Measurements from ENCODE around the gene FHOD1.
A peak's percentile ranks its signal among the peaks of the same experiment; 100 is the strongest.

Gene FHOD1

DNA sequence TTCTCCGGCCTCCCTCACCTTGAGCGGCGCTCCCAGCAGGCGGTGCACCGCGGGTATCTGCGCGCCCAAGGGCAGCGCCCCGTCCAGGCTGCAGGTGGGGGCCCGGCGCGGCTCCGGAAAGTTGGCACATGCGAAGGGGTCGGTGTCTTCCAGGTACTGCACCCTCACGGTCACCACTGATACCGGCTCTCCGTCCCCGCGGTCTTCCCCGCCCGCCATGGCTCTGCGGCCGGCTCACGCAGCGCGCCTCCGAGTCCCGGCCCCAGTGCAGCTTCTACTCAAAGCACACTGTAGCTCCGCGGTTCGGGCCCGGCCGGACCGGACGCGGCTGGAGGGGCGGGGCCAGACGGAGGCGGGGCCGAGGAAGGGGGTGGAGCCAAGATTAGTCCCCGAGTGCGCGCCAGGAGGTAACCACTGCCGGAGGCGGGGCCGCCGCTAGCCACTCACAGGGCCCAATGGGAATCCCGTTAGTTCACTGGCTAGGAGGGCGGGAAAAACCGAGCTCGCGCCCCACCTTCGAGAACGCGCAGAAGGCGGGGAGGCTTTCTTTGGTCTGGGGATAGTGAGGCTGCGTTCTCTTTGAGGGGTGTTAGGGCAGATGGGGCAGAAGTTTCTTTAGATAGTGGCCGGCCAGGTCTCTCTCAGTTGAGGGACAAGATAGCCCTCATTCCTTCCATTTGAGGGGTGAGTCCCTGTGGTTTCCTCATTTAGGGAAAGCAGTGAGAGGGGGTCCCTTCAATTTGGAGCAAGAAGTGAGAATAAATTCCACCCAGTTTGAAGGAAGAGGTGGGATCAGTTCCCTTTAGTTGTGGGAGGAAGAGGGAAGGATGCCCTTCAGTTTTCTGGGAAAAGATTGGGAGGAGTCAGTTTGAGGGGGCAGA is at the start of gene FHOD1:
FHOD1 (minus strand) TSS at position 290 of the 881 bp plus-strand sequence; CDS start at position 219, 71 bp downstream.
- DNase-seq: peak; percentile 97

DNA sequence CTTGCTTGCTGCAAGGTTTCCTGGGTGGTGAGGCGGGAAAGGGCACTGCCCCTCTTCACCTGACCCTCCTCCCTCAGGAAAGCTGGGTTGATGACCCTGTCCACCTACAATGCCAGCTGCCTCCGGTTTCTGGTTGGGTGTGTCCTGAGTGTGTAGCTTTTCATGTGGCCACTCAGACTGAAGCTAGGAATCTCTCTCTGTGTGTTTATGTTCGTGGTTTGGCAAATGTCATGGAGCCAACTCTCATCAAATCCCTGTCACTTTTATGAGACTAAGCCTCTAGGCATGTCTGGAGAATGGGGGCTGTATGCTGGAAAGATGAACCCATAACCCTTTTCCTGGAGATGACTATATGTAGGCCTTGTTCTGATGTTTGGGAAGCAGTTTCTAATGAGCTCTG is 49.1 kb upstream of the FHOD1 start:
- no peak for DNase-seq

DNA sequence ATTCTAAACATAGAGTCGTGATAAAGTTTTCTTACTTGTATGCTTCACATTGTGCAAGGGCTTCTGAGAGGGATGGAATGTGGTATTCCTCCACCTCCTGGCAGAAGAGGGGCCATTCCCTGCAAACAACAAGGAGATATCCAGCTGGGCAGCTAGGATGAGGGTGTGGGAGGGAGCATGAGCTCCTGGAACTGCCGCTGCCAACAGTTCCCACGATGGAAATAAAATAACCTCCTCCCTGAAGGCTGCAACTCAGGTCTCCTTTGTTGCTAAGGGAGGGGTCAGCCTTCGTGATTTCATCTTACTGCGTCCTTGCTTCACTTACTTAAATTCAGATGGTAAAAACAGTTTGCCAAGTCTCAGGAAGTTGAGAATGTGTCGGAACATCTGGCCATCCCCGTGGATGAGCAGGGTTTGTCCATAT is 47.7 kb upstream of the FHOD1 start:
- DNase-seq: no peak

DNA sequence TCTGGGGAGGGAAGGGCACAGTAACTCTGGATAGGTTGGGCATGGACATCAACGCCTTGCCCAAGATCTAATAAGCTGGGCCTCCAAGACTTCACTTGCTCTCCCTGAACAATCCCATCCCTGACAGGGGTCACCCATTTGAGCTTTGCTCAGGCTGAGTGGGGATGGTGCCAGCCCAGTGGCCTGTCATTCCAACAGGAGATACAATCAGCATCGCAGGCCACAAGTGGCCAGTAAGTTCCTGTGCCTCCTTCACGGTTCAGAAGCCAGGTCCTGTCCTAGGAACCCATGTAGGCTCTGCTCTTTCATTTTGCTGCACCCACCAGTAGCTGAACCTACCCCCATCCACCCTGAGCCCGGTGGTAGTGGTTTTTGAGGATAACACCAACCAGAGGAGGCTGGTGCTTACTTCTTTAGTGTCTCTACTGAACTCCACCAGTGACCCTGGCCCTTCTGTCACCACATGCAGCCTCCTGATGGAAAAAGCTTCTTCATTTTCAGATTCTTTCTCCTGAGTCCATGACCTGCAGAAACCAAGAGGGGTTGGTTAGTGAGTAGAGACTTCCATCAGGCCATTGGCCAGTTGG is 47.0 kb upstream of the FHOD1 start:
- no peak for DNase-seq

DNA sequence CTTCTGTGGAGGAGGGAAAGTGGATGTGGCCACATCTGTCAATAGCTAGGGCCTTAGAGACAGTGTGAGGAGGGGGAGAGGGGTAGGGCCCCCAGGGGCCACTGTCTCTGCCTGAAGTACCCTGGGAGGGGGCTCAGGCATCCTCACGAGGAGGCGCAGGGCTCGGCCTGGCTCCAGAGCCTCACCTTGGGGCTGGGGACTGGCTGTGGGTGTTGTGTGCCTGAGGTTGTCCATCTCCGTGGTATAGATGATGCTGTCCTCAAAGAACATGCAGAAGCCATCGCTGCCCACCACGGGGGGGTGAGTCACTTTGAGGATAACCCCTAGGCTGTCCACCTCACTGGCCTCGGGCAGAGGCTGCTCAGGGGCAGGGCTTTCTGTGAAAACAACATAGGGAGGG is 44.2 kb upstream of the FHOD1 start:
- no peak for DNase-seq

DNA sequence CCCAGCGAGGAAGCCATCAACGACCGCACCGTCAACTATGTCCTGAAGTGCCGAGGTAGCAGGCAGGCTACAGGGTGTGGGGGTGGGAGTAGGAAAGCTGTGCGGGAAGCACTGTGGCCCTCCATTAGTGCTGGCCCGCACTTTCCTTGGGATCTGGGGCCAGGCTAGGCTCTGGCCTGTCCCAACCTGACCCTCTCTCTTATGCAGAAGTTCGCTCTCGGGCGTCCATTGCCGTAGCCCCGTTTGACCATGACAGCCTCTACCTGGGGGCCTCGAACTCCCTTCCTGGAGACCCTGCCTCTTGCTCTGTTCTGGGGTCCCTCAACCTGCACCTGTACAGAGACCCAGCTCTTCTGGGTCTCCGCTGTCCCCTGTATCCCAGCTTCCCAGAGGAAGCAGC is 40.7 kb upstream of the FHOD1 start:
- DNase-seq: no peak

DNA sequence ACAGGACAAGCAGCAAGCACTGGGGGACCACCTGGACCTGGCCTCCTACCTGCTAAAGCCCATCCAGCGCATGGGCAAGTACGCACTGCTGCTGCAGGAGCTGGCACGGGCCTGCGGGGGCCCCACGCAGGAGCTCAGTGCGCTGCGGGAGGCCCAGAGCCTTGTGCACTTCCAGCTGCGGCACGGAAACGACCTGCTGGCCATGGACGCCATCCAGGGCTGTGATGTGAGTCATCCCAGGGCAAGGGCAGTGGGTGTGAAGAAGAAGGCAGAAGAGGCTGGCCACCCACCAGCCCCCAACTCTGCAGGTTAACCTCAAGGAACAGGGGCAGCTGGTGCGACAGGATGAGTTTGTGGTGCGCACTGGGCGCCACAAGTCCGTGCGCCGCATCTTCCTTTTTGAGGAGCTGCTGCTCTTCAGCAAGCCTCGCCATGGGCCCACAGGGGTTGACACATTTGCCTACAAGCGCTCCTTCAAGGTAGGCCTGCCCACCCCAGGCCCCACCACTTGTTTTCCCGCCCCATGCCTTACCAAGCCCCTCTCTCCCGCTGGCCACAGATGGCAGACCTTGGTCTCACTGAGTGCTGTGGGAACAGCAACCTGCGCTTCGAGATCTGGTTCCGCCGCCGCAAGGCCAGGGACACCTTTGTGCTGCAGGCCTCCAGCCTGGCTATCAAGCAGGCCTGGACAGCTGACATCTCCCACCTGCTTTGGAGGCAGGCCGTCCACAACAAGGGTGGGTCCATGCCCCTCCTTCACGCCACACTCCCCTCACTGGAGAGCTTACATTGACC is 39.4 kb upstream of the FHOD1 start:
- no peak for DNase-seq

DNA sequence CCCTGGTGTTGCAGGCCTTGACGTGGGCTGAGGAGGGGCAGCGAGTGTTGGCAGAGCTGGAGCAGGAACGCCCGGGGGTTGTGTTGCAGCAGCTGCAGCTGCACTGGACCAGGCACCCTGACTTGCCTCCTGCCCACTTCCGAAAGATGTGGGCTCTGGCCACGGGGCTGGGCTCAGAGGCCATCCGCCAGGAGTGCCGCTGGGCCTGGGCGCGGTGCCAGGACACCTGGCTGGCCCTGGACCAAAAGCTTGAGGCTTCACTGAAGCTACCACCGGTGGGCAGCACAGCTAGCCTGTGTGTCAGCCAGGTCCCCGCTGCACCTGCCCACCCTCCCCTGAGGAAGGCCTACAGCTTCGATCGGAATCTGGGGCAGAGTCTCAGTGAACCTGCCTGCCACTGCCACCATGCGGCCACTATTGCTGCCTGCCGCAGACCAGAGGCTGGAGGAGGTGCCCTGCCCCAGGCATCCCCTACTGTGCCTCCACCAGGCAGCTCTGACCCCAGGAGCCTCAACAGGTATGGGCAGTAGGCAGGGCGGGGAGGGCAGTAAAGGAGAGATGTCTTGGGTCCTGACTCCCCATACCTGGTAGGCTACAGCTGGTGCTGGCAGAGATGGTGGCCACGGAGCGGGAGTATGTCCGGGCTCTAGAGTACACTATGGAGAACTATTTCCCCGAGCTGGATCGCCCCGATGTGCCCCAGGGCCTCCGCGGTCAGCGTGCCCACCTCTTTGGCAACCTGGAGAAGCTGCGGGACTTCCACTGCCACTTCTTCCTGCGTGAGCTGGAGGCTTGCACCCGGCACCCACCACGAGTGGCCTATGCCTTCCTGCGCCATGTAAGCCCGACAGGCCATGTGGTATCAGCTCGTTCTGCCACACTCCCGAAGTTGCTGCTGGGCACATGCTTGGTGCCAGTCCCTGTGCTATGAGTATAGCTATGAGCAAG is 37.7 kb upstream of the FHOD1 start:
- no peak for DNase-seq

DNA sequence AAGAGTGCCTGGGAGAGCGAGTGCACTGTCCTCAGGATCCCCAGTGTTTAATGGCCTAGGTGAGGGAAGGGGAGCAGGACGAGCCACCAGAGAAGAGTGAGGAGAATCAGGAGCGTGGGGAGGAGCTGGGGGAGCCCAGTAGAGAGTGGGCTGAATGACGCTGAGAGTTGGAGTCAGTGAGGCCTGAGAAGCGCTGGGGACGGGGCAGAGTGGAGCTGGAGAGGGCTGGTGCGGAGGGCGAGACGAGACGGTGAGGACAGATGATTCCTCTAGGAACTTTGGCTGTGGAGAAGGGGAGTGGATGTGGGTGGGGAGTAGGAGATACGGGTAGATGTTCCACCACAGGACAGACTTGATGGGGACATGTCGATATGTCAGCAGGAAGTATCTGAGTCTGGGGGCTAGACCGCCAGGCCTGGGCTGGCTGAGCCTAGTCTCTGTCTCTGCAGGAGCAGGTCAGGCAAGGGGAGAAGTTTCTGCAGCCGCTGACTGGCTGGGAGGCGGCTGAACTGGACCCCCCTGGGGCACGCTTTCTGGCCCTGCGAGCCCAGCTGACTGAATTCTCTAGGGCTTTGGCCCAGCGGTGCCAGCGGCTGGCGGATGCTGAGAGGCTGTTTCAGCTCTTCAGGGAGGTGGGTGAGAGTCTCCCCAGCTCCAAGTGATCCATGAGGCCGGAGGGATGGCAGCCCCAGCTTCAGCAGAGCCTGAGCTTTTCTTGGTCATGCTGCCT is 36.7 kb upstream of the FHOD1 start:
- no peak for DNase-seq

DNA sequence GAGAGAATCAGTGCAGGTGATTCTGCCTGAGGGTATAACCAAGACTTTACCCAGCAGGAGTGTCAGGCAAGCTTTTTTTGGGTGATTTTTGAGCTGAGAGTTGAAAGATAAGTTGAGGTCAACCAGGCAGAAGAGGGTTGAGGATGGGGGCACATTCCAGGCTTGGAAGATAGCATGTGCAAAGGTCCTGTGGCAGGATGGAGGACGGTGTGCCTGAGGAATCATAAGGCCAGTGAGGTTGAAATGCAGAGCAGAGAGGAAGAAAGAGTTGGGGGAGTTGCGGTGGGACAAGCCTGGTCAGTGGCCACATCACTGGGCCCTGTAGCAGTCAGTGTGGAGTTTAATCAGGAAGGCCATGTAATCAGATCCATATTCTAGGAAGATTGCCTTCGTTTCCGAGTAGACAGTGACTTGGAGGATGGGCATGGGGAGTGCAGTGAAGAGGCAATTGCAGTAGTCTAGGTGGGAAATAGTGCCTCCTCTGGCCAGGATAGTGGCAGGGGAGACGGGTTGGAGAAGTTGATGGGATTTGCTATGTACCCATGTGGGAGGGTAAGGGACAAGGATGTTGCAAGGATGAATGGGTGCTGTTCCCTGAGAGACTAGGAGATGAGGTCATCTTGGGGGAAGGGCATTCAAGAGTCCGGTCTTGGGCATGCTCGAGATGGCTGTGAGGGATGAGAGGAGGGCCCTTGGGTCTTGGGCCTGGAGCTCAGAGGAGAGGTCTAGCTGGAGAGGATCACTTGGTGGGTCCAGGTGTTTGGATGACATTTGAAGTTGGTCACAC is 36.0 kb upstream of the FHOD1 start:
- DNase-seq: no peak

DNA sequence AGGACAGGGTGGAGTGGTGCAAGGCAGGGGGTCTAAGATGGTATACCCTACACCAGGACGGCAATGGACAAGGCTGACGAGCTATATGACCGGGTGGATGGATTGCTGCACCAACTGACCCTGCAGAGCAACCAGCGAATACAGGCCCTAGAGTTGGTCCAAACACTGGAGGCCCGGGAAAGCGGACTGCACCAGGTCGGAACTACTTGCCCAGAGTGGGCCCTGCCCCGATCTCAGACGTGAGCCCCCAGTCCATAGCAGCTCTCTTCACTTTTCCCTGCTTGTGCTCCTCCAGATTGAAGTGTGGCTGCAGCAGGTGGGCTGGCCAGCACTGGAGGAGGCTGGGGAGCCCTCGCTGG is 35.1 kb upstream of the FHOD1 start:
- DNase-seq: no peak

DNA sequence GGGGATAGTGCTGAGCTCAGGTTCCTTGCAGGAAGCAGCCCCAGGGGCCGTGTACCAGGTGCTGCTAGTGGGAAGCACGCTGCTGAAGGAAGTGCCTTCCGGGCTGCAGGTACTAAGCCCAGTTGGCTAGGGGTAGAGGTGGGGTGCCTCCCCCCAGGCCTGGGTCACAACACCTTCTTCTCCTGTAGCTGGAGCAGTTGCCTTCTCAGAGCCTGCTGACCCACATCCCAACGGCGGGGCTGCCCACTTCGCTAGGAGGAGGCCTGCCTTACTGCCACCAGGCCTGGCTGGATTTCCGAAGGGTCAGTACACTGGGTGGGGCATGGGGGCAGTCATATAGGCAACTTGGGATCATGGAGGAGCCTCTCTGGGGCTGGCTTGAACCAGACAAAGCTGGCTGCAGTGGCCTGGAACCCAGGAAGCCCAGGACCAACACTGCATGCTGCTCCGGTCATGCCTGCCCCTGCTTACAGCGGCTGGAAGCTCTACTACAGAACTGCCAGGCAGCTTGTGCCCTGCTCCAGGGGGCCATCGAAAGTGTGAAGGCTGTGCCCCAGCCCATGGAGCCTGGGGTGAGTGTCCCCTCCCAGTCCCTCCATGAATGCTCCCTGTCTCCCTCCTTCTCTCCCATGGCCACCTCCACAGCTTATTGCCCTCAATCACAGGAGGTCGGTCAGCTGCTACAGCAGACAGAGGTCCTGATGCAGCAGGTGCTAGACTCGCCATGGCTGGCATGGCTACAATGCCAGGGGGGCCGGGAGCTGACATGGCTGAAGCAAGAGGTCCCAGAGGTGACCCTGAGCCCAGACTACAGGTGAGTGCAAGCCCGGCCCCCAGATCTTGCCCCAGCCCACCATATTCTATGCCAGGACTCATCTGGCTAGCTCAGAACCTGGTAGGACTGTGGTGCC is 34.5 kb upstream of the FHOD1 start:
- DNase-seq: no peak

DNA sequence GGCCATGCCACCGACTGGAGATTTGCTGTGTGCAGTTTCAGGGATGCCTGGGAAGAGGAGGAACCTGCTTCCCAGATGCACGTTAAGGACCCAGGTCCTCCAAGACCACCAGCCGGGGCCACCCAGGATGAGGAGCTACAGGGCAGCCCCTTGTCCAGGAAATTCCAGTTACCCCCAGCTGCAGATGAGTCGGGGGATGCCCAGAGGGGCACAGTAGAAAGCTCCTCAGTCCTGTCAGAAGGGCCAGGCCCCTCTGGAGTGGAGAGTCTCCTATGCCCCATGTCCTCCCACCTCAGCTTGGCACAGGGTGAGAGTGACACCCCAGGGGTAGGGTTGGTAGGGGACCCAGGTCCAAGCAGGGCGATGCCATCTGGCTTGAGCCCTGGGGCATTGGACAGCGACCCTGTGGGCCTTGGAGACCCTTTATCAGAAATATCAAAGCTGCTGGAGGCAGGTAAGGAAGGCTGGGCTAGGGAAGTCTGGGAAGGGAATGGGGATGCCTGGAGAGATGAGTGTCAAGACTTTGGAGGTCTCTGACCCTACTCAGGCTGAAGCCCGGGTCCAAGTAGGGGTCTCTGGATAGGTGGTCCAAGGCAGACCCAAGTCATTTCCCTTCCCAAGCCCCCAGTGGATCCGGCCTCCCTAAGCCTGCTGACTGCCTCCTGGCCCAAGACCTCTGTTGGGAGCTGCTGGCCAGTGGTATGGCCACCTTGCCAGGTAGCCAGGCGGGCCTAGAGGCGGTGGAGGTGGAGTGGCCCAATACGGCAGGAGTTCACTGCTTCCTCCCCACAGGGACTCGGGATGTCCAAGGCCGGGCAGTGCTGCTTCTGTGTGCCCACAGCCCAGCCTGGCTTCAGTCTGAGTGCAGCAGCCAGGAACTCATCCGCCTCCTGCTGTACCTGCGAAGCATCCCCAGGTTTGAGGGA is 33.1 kb upstream of the FHOD1 start:
- no peak for DNase-seq

DNA sequence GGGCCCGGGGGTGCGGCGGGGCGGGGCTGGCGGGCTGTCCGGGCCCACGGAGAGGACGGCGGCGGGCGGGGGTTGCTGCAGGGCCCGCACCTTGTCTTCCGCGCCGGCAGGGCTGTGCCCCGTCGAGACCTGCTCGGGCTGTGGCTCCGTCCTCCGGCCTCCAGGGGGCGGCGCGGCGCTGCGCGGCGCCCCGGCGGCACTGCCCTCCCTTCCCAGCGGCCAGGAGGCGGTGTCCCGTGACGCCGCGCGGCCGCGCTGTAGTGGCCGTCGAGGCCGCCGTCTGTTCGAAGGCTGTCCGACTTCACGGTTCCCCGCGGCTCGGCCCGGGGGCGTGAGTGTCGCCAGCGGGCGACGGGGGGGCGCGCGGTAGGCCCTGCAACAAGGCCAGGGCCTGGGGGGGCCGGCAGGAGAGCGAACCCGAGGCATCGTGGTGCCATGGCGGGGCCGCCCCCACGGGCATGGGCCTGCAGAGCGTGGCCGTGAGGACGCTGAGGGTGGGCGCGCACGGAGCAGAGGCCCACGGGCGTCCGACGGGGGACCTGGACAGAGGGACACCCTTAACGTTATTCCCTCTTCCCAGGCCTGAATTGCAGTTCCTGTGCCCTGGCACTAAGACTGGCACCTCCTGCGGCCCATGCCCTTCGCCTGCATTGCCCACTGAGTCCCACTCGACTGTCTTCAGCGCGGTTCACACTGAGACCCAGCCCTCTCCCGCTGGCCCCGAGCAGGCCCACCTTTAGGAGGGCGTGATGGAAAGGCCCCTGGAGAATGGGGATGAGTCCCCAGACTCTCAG is 32.2 kb upstream of the FHOD1 start, which contains the start of gene PLEKHG4:
PLEKHG4 (plus strand) TSS at position 237 of the 794 bp plus-strand sequence; CDS start at position 750, 513 bp downstream.
- peak; percentile 84 for DNase-seq

DNA sequence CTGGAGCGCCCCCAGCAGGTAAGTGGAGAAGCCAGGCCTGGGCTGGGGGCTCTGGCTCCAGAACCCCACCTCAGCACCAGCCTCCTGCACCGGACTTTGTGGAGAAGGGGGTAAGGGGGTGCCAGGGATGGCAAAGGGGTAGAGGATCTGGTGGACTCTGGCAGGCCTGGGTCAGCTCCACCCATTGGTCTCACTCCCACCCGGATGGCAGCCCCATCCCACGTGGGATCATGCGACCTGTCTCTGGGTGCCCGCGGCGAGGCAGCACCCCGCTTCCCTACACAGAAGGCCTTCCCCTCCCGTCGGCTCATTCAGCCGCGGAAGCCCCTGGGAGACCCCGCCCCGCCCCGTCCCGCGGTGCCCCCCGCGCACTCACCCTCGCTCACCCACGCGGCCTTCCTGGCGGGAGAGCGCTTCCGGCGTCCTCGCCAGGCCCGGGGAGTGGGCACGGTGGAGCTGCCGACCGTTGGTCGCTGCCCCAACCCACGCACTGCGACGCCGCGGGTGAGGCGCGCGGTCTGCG is 31.6 kb upstream of the FHOD1 start:
- no peak for DNase-seq

DNA sequence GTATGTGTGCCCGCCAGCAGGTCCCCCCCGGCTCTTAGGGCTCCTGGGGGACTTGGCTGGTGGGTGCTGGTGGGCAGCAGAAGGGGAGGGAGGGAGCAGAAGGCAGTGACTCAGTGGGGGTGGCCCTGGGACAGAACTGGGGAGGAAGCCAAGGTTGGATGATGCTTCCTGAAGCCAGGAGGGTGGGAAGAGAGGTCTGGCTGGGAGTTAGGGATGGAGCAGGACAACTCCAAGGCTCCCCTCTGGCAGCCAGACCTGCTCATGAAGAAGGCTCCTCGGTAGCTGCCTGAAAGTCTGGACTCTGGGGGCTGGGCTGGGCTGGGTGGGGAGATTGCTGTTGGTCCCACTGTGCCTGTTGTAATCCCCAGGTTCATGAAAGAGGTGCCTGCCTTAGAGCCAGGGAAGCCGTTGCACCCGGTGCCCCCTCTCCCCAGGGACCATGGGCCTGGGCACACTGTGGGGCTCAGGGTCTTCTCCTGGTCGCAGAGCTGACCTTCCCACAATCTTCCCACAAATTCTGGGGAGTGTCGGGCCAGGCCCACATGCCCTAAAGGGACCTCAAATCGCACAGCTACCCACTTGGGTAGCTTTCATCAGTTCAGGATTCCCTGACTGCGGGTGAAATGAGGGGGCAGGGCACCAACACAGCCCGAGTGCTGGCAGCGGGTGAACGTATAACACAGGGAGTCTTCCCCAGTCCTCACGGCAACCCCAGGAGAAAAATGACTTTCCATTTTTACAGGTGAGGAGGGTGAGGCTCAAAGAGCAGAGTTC is 30.9 kb upstream of the FHOD1 start:
- no peak for DNase-seq
